OCI-LY1 (cell line): ENCODE measurements around the gene STXBP3.

ENCODE experiments used
- H2AFZ ChIP-seq: fragments of 200-600 bp; sonication (generic), shearing (Covaris generic); 2 replicates; pipeline ENCODE4 v1.6.0; 2014; ENCODE audit warnings: antibody characterized with exemption, mild to moderate bottlenecking, low read length
- H3F3A ChIP-seq: fragments of 200-600 bp; sonication (generic), shearing (Covaris generic); 2 replicates; pipeline ENCODE4 v1.6.0; 2014; ENCODE audit warnings: mild to moderate bottlenecking, antibody characterized with exemption, low read length, moderate library complexity; ENCODE audit not compliant: insufficient read depth
- H3K27ac ChIP-seq: fragments of 200-600 bp; sonication (generic); 2 replicates; pipeline ENCODE4 v1.5.1; 2014; ENCODE audit warnings: low read length, mixed run types, mild to moderate bottlenecking, low read depth; ENCODE audit not compliant: poor library complexity, severe bottlenecking
- H3K27me3 ChIP-seq: fragments of 200-600 bp; sonication (generic); 2 replicates; pipeline ENCODE4 v1.6.0; 2014; ENCODE audit warnings: antibody characterized with exemption, mild to moderate bottlenecking, low read length, moderate library complexity; ENCODE audit not compliant: insufficient read depth
- H3K36me3 ChIP-seq: fragments of 200-600 bp; sonication (generic); 2 replicates; pipeline ENCODE4 v1.6.1; 2014; ENCODE audit warnings: mild to moderate bottlenecking, antibody characterized with exemption, low read length, moderate library complexity, mixed read lengths; ENCODE audit not compliant: insufficient read depth
- H3K4me1 ChIP-seq: fragments of 200-600 bp; sonication (generic); 2 replicates; pipeline ENCODE4 v1.5.1; 2014; ENCODE audit warnings: mild to moderate bottlenecking, low read length, moderate library complexity; ENCODE audit not compliant: insufficient read depth, severe bottlenecking
- H3K4me2 ChIP-seq: fragments of 200-600 bp; sonication (generic), shearing (Covaris generic); 2 replicates; pipeline ENCODE4 v1.6.1; 2014; ENCODE audit warnings: low read length
- H3K4me3 ChIP-seq: fragments of 200-600 bp; sonication (generic); 2 replicates; pipeline ENCODE4 v1.5.1; 2014; ENCODE audit warnings: low read length, low read depth, mild to moderate bottlenecking, mixed read lengths; ENCODE audit not compliant: poor library complexity, severe bottlenecking
- H3K79me2 ChIP-seq: fragments of 200-600 bp; shearing (Covaris generic); 2 replicates; pipeline ENCODE4 v1.6.1; 2016; ENCODE audit warnings: mixed run types, low read length, mixed read lengths; ENCODE audit not compliant: insufficient read depth
- H3K9ac ChIP-seq: fragments of 200-600 bp; sonication (generic), shearing (Covaris generic); 2 replicates; pipeline ENCODE4 v1.6.1; 2014; ENCODE audit warnings: mild to moderate bottlenecking, low read length, mixed read lengths
- H3K9me2 ChIP-seq: fragments of 200-600 bp; sonication (generic), shearing (Covaris generic); 2 replicates; pipeline ENCODE4 v1.6.1; 2014; ENCODE audit warnings: low read depth, mild to moderate bottlenecking, low read length, mixed read lengths
- H3K9me3 ChIP-seq: fragments of 200-600 bp; shearing (Covaris generic); 2 replicates; pipeline ENCODE4 v1.6.1; 2014; ENCODE audit warnings: low read length, mixed read lengths
- H4K20me1 ChIP-seq: fragments of 200-600 bp; sonication (generic), shearing (Covaris generic); 2 replicates; pipeline ENCODE4 v1.6.0; 2016; ENCODE audit warnings: mild to moderate bottlenecking, low read length; ENCODE audit not compliant: insufficient read depth
- EZH2 ChIP-seq: fragments of 200-600 bp; sonication (generic), shearing (Covaris generic); IDR thresholded peaks from 2 replicates; pipeline ENCODE4 v1.8.0; 2017; ENCODE audit warnings: borderline replicate concordance, mixed run types, mild to moderate bottlenecking, antibody characterized with exemption, low read length, moderate library complexity, mixed read lengths
- TF ChIP-seq, protein P1 (sequence below): fragments of 200-600 bp; sonication (generic), shearing (Covaris generic); IDR thresholded peaks from 2 replicates; pipeline ENCODE4 v1.5.1; 2017; ENCODE audit warnings: mild to moderate bottlenecking, antibody characterized with exemption, low read length, moderate library complexity, mixed read lengths

The STXBP3 gene

DNA sequence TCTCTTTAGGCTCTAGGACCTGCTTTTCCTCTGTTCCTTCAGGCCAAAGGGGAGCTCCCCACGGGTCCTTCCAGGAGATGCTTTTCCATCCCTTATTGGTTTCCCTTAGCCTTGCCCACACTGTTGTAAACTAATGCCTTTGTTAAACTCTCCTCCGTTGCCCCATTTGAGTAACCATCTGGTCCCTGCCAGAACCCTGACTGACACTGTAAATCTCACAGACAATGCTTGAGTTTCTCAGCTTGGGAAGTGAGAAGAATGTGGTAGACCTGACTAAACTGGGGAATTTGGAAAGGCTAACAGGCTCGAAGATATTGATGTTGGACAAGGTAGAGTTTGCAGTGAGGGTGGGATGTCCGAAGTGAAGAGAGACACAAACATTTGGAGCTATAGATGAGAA lies 99.0 kb downstream of the STXBP3 start:
- Histone ChIP-seq H3K27me3 (no peaks in the 10 kb centered on the region), H3K9me3 (no peaks in the 10 kb centered on the region), H3K79me2 (no peaks in the 10 kb centered on the region), H4K20me1 (no peaks in the 10 kb centered on the region), H3K4me2 (no peak overlapping the region), H3K27ac (no peak overlapping the region), H3K36me3 (no peaks in the 10 kb centered on the region), H3K4me3 (no peak overlapping the region), H3K4me1 (no peaks in the 10 kb centered on the region), H3K9ac (no peak overlapping the region), H3F3A (no peaks in the 10 kb centered on the region), H3K9me2 (no peaks in the 10 kb centered on the region), H2AFZ (no peak overlapping the region)
- TF ChIP-seq, protein P1, sequence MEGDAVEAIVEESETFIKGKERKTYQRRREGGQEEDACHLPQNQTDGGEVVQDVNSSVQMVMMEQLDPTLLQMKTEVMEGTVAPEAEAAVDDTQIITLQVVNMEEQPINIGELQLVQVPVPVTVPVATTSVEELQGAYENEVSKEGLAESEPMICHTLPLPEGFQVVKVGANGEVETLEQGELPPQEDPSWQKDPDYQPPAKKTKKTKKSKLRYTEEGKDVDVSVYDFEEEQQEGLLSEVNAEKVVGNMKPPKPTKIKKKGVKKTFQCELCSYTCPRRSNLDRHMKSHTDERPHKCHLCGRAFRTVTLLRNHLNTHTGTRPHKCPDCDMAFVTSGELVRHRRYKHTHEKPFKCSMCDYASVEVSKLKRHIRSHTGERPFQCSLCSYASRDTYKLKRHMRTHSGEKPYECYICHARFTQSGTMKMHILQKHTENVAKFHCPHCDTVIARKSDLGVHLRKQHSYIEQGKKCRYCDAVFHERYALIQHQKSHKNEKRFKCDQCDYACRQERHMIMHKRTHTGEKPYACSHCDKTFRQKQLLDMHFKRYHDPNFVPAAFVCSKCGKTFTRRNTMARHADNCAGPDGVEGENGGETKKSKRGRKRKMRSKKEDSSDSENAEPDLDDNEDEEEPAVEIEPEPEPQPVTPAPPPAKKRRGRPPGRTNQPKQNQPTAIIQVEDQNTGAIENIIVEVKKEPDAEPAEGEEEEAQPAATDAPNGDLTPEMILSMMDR, result no peak
- no peak for TF ChIP-seq EZH2

DNA sequence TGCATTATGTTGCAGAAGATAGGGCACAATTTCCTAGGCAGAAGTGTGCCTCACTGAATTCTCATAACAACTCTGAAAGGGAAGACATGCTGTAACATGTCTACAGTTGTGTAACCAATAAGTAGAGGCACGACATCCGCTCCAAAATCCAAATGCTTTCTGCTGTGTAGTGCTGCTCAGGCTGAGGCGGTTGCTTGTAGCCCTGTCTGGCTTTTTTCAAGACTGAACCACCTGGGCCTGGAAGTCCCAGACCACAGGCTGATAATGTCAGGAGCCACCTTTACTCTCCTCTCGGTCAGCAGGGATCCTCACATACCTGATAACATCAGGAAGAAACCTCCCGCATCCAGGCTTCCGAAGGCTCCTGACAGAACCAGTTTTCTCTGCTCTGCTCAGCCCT lies 99.5 kb downstream of the STXBP3 start:
- no peak overlapping the region for H3K4me2 ChIP-seq
- no peaks in the 10 kb centered on the region for H3K4me1 ChIP-seq
- no peaks in the 10 kb centered on the region for H3K79me2 ChIP-seq
- no peaks in the 10 kb centered on the region for H3K9me3 ChIP-seq
- TF ChIP-seq, protein P1, result no peak
- no peak for TF ChIP-seq EZH2
- no peak overlapping the region for H2AFZ ChIP-seq
- no peaks in the 10 kb centered on the region for H4K20me1 ChIP-seq
- H3K9ac ChIP-seq, result no peak overlapping the region
- H3K27me3 ChIP-seq, result no peaks in the 10 kb centered on the region
- no peak overlapping the region for H3K27ac ChIP-seq
- no peaks in the 10 kb centered on the region for H3F3A ChIP-seq
- H3K4me3 ChIP-seq, result no peak overlapping the region
- H3K9me2 ChIP-seq, result no peaks in the 10 kb centered on the region
- no peaks in the 10 kb centered on the region for H3K36me3 ChIP-seq

DNA sequence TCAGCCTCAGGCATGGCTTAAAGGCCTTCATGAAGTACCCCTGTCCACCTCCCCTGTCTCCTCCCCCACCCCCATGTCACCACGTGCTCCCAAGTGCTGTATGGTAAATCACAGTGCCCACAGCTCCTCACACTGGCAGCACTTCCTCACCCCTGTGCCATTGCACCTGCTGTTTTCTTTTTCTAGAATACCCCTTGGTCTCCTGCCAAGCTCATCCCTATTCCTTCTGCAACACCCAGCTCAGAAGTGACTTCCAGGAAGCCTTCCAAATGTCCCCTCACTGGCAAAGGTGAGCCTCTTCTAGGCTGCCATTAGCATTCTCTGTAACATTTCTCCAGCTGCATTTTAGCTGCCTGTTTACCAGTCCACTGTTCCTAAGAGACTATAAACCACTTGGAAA lies 101.0 kb downstream of the STXBP3 start:
- Histone ChIP-seq H3K79me2 (no peaks in the 10 kb centered on the region), H3K9ac (no peak overlapping the region), H3K27ac (no peak overlapping the region), H2AFZ (no peak overlapping the region), H3K4me3 (no peak overlapping the region), H3K4me2 (no peak overlapping the region), H3K9me3 (no peaks in the 10 kb centered on the region), H3F3A (no peaks in the 10 kb centered on the region), H3K9me2 (no peaks in the 10 kb centered on the region), H3K27me3 (no peaks in the 10 kb centered on the region), H3K36me3 (no peaks in the 10 kb centered on the region), H3K4me1 (no peaks in the 10 kb centered on the region), H4K20me1 (no peaks in the 10 kb centered on the region)
- TF ChIP-seq, protein P1, result no peak
- TF ChIP-seq EZH2, result no peak
